GM19239 (cell line): Measurements from ENCODE around the gene LILRA1.
A peak's percentile ranks its signal among the peaks of the same experiment; 100 is the strongest.
"Not testable (repeated sequence)": the region's sequence is repeated elsewhere in the genome, so short reads cannot be mapped to it uniquely, and the experiment has no call there.

Experiments used
- DNase-seq: peaks from one replicate; pipeline ENCODE4 v3.0.0; 2011; ENCODE audit warnings: low spot score; ENCODE audit not compliant: insufficient read length
- FAIRE-seq: peaks from 2 replicates; lab custom pipeline; 2011; peaks lifted over from hg19 to GRCh38; lab: Jason Lieb, UNC

LILRA1 gene

GRCh38 chr19:54575205-54575604, 18.2 kb upstream of the LILRA1 start:
- not testable (repeated sequence) for FAIRE-seq

DNA sequence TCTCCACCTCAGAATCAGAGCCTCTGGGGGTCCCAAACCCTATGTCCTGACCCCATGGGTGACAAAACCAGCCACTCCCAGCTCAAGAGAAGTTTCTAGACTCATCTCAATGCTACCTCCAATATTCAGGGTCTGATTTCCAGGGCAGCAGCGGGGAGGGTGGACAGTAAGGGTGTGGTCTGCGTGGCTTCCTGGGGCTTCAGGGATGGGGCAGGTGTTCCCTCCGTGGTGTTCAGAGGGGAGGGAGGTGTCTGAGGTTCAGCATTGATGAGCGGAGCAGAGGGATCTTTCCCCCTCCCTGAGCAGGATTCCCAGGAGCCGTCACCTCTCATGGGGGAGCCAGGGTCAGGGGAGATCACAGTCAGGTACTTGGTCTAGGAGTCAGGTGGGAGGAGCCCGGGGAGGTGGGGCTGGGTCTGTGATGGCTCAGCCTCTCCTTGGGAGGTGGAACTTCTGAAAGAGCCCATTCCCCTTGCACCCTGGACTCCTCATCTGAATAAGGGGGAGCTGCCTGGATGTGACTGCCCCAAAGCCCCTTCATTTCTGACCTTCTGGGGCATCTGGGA, 16.9 kb upstream of the LILRA1 start:
- FAIRE-seq = no peak
- DNase-seq = no peak

More at GRCh38 chr19:54575205-54575604, 18.2 kb upstream of the LILRA1 start:
- DNase-seq = not testable (repeated sequence)

- no peak for DNase-seq
- FAIRE-seq = no peak
Observed at GRCh38 chr19:54577334-54577733, 16.1 kb upstream of the LILRA1 start.

- FAIRE-seq, DNase-seq: not testable (repeated sequence)
Observed at GRCh38 chr19:54578268-54578667, 15.2 kb upstream of the LILRA1 start.

- FAIRE-seq (no peak), DNase-seq (no peak)
Observed at GRCh38 chr19:54586397-54586796, 7.0 kb upstream of the LILRA1 start.

DNA sequence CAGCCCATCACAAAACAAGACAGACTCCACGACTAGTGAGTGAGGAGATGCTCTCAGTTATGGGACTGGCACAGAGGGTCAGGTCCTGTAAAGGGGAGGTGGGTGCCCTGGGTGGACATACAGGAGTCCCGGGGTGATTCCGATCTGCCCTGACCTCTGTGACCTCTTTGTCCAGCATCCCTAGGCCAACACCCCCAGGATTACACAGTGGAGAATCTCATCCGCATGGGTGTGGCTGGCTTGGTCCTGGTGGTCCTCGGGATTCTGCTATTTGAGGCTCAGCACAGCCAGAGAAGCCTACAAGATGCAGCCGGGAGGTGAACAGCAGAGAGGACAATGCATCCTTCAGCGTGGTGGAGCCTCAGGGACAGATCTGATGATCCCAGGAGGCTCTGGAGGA, 6.4 kb upstream of the LILRA1 start:
- no peak for FAIRE-seq
- DNase-seq = no peak

DNA sequence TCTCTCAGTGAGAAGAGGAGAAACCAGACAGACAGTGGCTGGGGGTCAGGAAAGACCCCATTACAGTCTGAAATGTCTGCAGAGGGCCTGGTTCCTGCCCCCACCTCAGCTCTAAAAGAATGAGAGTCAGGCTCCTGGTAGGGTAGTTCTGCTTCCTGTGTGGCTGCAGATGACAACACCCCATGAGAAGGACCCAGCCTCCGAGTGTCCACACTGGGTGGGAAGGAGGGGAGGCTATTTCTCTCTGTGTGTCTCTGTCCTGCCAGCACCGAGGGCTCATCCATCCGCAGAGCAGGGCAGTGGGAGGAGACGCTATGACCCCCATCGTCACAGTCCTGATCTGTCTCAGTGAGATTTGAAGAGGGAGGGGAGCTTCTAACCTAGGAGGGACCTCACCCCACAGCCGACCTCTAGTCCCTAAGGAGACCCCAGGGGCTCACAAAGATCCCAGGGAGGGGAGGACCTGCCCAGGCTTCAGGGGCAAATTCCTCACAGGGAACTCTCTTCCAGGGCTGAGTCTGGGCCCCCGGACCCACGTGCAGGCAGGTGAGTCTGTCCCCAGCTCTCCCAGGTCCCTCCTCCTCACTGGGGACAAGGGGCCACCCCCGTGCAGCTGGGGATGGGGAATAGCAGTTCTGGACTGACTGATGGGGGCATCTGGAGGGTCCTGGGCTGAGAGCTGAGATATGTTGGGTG, 647 bp downstream of the LILRA1 start:
- not testable (repeated sequence) for FAIRE-seq, DNase-seq

GRCh38 chr19:54594737-54595136, 1.3 kb downstream of the LILRA1 start:
- FAIRE-seq (no peak), DNase-seq (no peak)

DNA sequence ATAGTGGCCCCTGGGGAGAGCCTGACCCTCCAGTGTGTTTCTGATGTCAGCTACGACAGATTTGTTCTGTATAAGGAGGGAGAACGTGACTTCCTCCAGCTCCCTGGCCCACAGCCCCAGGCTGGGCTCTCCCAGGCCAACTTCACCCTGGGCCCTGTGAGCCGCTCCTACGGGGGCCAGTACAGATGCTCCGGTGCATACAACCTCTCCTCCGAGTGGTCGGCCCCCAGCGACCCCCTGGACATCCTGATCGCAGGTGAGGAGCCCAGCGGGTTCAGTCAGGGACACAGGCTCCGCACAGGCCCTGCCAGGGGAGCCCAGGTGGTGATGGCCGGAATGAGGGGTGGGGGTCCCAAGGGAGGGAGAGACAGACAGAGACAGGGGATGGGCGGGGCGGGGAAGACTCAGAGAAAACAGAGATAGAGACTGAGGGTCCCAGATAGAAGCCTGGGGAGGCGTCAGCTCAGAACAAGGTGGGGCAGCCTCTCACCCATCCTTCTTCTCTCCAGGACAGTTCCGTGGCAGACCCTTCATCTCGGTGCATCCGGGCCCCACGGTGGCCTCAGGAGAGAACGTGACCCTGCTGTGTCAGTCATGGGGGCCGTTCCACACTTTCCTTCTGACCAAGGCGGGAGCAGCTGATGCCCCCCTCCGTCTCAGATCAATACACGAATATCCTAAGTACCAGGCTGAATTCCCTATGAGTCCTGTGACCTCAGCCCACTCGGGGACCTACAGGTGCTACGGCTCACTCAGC, 2.4 kb downstream of the LILRA1 start:
- DNase-seq, FAIRE-seq: not testable (repeated sequence)

GRCh38 chr19:54600212-54600611, 6.8 kb downstream of the LILRA1 start:
- DNase-seq = no peak
- FAIRE-seq = no peak

DNA sequence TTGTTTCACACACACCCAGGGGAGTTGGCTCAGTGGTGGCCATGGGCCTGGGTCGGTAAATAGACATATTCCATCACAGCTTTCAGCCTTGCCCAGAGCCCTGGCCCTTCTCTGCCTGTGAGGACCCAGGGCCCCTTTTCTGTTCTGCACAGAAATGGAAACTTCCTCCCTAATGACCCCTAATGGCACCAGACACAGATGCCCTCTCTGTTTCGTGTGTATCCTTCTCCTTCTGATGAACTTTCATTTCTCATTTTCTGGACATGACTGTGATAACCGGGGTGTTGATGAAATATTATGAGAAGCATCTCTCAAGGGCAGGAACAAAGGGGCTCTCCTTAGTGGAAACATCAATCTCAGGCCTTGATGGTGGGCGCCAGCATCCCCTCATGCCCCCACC, 12.8 kb downstream of the LILRA1 start:
- FAIRE-seq = no peak
- DNase-seq = peak; percentile 22

GRCh38 chr19:54606891-54607784, 13.7 kb downstream of the LILRA1 start:
- FAIRE-seq (peak; percentile 99), DNase-seq (no peak)

- FAIRE-seq (no peak), DNase-seq (no peak)
Observed at GRCh38 chr19:54607785-54608150, 14.3 kb downstream of the LILRA1 start.

- DNase-seq (no peak), FAIRE-seq (no peak)
Observed at GRCh38 chr19:54608205-54608604, 14.8 kb downstream of the LILRA1 start.

DNA sequence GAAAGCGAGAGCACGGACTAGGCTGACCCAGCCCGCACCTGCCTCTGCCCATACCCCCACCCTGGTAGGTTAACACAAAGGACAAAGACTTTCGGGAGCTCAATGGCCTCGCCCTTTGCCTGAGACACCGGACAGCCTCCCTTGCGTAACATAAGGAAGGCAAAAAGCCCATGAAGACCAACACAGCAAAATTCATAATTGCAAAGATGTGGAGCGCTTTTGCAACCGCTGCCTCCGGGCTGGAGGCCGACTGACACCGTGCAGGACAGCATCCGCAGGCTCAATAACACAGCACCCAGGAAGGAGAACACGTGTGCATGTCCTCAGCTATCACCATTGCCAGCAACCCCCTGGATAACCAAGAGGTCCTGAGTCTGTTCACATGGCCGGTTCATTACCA, 15.4 kb downstream of the LILRA1 start:
- FAIRE-seq = no peak
- DNase-seq = no peak

GRCh38 chr19:54609356-54609791, 15.9 kb downstream of the LILRA1 start:
- FAIRE-seq (no peak), DNase-seq (no peak)

DNA sequence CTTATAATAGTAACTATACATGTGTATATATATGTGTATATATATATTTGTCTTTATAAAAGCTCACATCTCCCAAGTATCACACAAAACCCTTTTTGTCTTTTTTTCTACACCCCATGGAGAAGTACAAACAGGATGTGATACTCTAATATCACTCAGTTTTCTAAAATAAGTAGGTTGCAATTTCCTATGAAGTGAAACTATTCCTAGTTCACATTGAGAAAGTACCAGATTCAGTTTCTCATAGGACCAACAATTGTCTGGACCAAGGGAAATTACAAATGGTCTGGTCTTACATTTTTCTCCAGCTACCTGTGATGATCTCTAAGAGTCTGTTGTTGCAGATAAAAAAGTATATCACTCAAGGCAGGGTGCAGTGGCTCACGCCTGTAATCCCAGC, 19.0 kb downstream of the LILRA1 start:
- DNase-seq (no peak), FAIRE-seq (peak; percentile 53)

DNA sequence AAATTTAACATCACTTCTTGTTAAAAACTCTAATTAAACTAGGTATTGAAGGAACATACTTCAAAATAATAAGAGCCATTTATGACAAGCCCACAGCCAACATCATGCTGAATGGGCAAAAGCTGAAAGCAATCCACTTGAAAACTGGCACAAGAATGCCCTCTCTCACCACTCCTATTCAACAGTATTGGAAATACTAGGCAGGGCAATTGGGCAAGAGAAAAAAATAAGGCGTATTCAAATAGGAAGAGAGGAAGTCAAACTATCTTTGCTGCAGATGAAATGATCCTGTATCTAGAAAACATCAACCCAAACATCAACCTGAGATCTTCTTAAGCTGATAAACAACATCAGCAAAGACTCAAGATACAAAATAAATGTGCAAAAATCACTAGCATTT, 21.3 kb downstream of the LILRA1 start:
- DNase-seq = no peak
- peak; percentile 66 for FAIRE-seq

- DNase-seq = no peak
- FAIRE-seq = no peak
Observed at GRCh38 chr19:54616057-54616456, 22.6 kb downstream of the LILRA1 start.

- DNase-seq (peak; percentile 28), FAIRE-seq (peak; percentile 100)
Observed at GRCh38 chr19:54616821-54617560, 23.6 kb downstream of the LILRA1 start.
